GM21529 (cell line): ENCODE data around the gene UGDH.
"Not testable (repeated sequence)": the region's sequence is repeated elsewhere in the genome, so short reads cannot be mapped to it uniquely, and the experiment has no call there.

Experiments
- ATAC-seq: cut with Tn5 transposase; IDR thresholded peaks from one replicate; pipeline ENCODE4 v1.9.1; 2021; ENCODE audit not compliant: unreplicated experiment

Gene UGDH

GRCh38 chr4:39530682-39531081 is 3.4 kb upstream of the UGDH start:
- ATAC-seq = no peak

GRCh38 chr4:39529534-39529933 is 2.3 kb upstream of the UGDH start:
- ATAC-seq = no peak

- no peak for ATAC-seq
Measured at GRCh38 chr4:39528061-39528465, 824 bp upstream of the UGDH start.

- peak; percentile 2 for ATAC-seq
Measured at GRCh38 chr4:39526765-39527295, 409 bp downstream of the UGDH start.

GRCh38 chr4:39525822-39526690 is 1.2 kb downstream of the UGDH start:
- no peak for ATAC-seq

GRCh38 chr4:39524161-39524957 is 2.9 kb downstream of the UGDH start:
- no peak for ATAC-seq

GRCh38 chr4:39522068-39522467 is 5.2 kb downstream of the UGDH start:
- no peak for ATAC-seq

GRCh38 chr4:39521253-39521919 is 5.9 kb downstream of the UGDH start:
- no peak for ATAC-seq

GRCh38 chr4:39518484-39518883 is 8.8 kb downstream of the UGDH start:
- no peak for ATAC-seq

- ATAC-seq = no peak
Measured at GRCh38 chr4:39516407-39516966, 10.8 kb downstream of the UGDH start.

- not testable (repeated sequence) for ATAC-seq
Measured at GRCh38 chr4:39515669-39516401, 11.4 kb downstream of the UGDH start.

GRCh38 chr4:39514888-39515401 is 12.3 kb downstream of the UGDH start:
- ATAC-seq = no peak

- ATAC-seq = not testable (repeated sequence)
Measured at GRCh38 chr4:39514266-39514665, 13.0 kb downstream of the UGDH start.

- ATAC-seq = no peak
Measured at GRCh38 chr4:39510348-39510929, 16.8 kb downstream of the UGDH start.

- ATAC-seq = no peak
Measured at GRCh38 chr4:39505581-39505980, 21.7 kb downstream of the UGDH start.

GRCh38 chr4:39504538-39504937 is 22.7 kb downstream of the UGDH start:
- no peak for ATAC-seq

GRCh38 chr4:39502664-39503035 is 24.6 kb downstream of the UGDH start:
- not testable (repeated sequence) for ATAC-seq

- ATAC-seq = no peak
Measured at GRCh38 chr4:39502019-39502663, 25.1 kb downstream of the UGDH start.

- ATAC-seq = no peak
Measured at GRCh38 chr4:39498727-39499020, 28.6 kb downstream of the UGDH start.
